Neural cell (in vitro differentiated cells): ENCODE data around the gene CHD2. TPM values are rescaled to one million over a fixed set of nuclear protein-coding genes. Genes with fewer than 3 reads are reported as not detected.

Experiments
- H2AFZ ChIP-seq: fragments of 200-600, 300-800 bp; sonication (generic), shearing (Covaris generic); 2 replicates; pipeline ENCODE4 v1.6.0; 2014; ENCODE audit warnings: low read depth, mild to moderate bottlenecking, antibody characterized with exemption, low read length, moderate library complexity
- H3F3A ChIP-seq: fragments of 200-600 bp; shearing (Covaris generic); 2 replicates; pipeline ENCODE4 v1.6.1; 2016; ENCODE audit warnings: mild to moderate bottlenecking, moderate library complexity, mixed read lengths, antibody characterized with exemption, low read length; ENCODE audit not compliant: insufficient read depth, poor library complexity, severe bottlenecking
- H3K27ac ChIP-seq: fragments of 200-600, 300-800 bp; sonication (generic), shearing (Covaris generic); 2 replicates; pipeline ENCODE4 v1.5.1; 2014; ENCODE audit warnings: mild to moderate bottlenecking, low read length, moderate library complexity
- H3K27me3 ChIP-seq: fragments of 300-800, 200-600 bp; sonication (generic), shearing (Covaris generic); 2 replicates; pipeline ENCODE4 v1.6.0; 2014; ENCODE audit warnings: mild to moderate bottlenecking, low read depth, low read length, moderate library complexity; ENCODE audit not compliant: insufficient read depth
- H3K36me3 ChIP-seq: fragments of 300-800, 200-600 bp; sonication (generic), shearing (Covaris generic); 2 replicates; pipeline ENCODE4 v1.5.1; 2014; ENCODE audit warnings: mild to moderate bottlenecking, antibody characterized with exemption, low read length, moderate library complexity; ENCODE audit not compliant: insufficient read depth
- H3K4me2 ChIP-seq: fragments of 300-800, 200-600 bp; sonication (generic), shearing (Covaris generic); 2 replicates; pipeline ENCODE4 v1.6.0; 2014; ENCODE audit warnings: mild to moderate bottlenecking, low read length
- H3K4me3 ChIP-seq: fragments of 300-800, 200-600 bp; sonication (generic), shearing (Covaris generic); 2 replicates; pipeline ENCODE4 v1.5.1; 2014; ENCODE audit warnings: mild to moderate bottlenecking, low read length, moderate library complexity
- H3K79me2 ChIP-seq: fragments of 200-600 bp; shearing (Covaris generic); replicated peaks from 2 replicates; pipeline ENCODE4 v1.6.0; 2014; ENCODE audit warnings: mild to moderate bottlenecking, low read length, moderate library complexity; ENCODE audit not compliant: insufficient read depth
- H3K9ac ChIP-seq: fragments of 300-800, 200-600 bp; sonication (generic), shearing (Covaris generic); 2 replicates; pipeline ENCODE4 v1.6.1; 2016; ENCODE audit warnings: mild to moderate bottlenecking, low read length, mixed read lengths
- H3K9me2 ChIP-seq: fragments of 200-600 bp; shearing (Covaris generic); 2 replicates; pipeline ENCODE4 v1.6.1; 2016; ENCODE audit warnings: mild to moderate bottlenecking, low read length, mixed read lengths; ENCODE audit not compliant: insufficient read depth
- H3K9me3 ChIP-seq: fragments of 200-600, 300-800 bp; sonication (generic), shearing (Covaris generic); 2 replicates; pipeline ENCODE4 v1.6.1; 2016; ENCODE audit warnings: mild to moderate bottlenecking, mixed run types, low read length, moderate library complexity, mixed read lengths
- H4K20me1 ChIP-seq: fragments of 200-600 bp; shearing (Covaris generic); 2 replicates; pipeline ENCODE4 v1.6.1; 2016; ENCODE audit warnings: mild to moderate bottlenecking, mixed run types; ENCODE audit not compliant: insufficient read depth
- CTCF ChIP-seq: fragments of 450-650 bp; IDR thresholded peaks from 2 replicates; pipeline ENCODE4 v1.5.1; 2014; ENCODE audit warnings: antibody characterized with exemption, mild to moderate bottlenecking, moderate library complexity; ENCODE audit not compliant: poor library complexity, severe bottlenecking
- EP300 ChIP-seq: fragments of 450-650 bp; conservative IDR thresholded peaks from 2 replicates; pipeline ENCODE4 v1.6.1; 2014; ENCODE audit warnings: antibody characterized with exemption, mild to moderate bottlenecking, moderate library complexity; ENCODE audit not compliant: poor library complexity, severe bottlenecking
- EZH2 ChIP-seq: fragments of 200-600, 300-800 bp; shearing (Covaris generic), sonication (generic); IDR thresholded peaks from 2 replicates; pipeline ENCODE4 v1.6.1; 2014; ENCODE audit warnings: antibody characterized with exemption, low read length, borderline replicate concordance, mild to moderate bottlenecking; ENCODE audit not compliant: insufficient read depth, poor library complexity, severe bottlenecking
- MXI1 ChIP-seq: fragments of 450-650 bp; conservative IDR thresholded peaks from 2 replicates; pipeline ENCODE4 v1.6.1; 2014; ENCODE audit warnings: antibody characterized with exemption, mild to moderate bottlenecking; ENCODE audit not compliant: poor library complexity, severe bottlenecking
- POLR2AphosphoS5 ChIP-seq: IDR thresholded peaks from 2 replicates; pipeline ENCODE4 v1.6.1; 2012
- RAD21 ChIP-seq: fragments of 450-650 bp; conservative IDR thresholded peaks from 2 replicates; pipeline ENCODE4 v1.6.1; 2014; ENCODE audit warnings: antibody characterized with exemption, mild to moderate bottlenecking, moderate library complexity
- REST ChIP-seq: IDR thresholded peaks from 2 replicates; pipeline ENCODE4 v1.6.1; 2012; ENCODE audit warnings: borderline replicate concordance
- SMC3 ChIP-seq: fragments of 450-650 bp; conservative IDR thresholded peaks from 2 replicates; pipeline ENCODE4 v1.6.1; 2014; ENCODE audit warnings: antibody characterized with exemption, mild to moderate bottlenecking, moderate library complexity; ENCODE audit not compliant: poor library complexity
- TAF1 ChIP-seq: IDR thresholded peaks from 2 replicates; pipeline ENCODE4 v1.6.1; 2012; ENCODE audit warnings: low read depth
- polyA plus RNA-seq: library from polyadenylated mRNA; depleted of rRNA; stranded (reverse); fragments of >200 nt; gene quantifications from 2 replicates; pipeline ENCODE4 v1.2.3, GENCODE V29; 2014

Gene CHD2
- polyA plus RNA-seq, 1 donor from 2014 or later = 113 TPM

GRCh38 chr15:92910451-92910850 is 10.3 kb downstream of the CHD2 start:
- Histone ChIP-seq H3K9me3 (no peaks in the 10 kb centered on the region), H3K9me2 (no peaks in the 10 kb centered on the region), H3K79me2 (peaks cover 98% of the 10 kb centered on the region), H2AFZ (no peak overlapping the region), H3K4me3 (no peak overlapping the region), H3K27ac (no peak overlapping the region), H3K9ac (no peak overlapping the region), H4K20me1 (no peaks in the 10 kb centered on the region), H3K36me3 (no peaks in the 10 kb centered on the region), H3K27me3 (no peaks in the 10 kb centered on the region), H3K4me2 (no peak overlapping the region), H3F3A (no peaks in the 10 kb centered on the region)
- TF ChIP-seq RAD21 = no peak
- no peak for TF ChIP-seq EZH2
- TF ChIP-seq CTCF = no peak
- no peak for TF ChIP-seq MXI1
- no peak for TF ChIP-seq SMC3
- no peak for TF ChIP-seq REST
- TF ChIP-seq EP300 = no peak

DNA sequence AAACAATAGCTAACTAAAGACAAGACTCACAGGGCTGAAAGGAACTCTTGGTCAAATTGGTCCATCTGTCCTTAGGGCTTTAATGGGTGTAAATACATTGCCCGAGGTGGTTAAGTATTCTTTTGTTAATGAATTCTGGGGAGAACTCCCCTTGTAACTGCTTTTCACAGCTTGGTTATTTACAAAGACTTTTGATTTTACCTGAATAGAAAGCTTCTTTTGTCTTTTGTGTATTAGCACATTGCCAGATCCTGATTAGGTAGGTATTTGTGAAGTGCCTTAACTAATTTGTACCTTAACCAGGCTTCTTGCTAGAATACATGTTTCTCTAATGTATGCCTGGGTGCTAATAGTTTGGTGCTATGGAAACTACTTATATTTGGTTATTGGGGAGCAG is 14.0 kb downstream of the CHD2 start:
- no peak overlapping the region for H3K4me2 ChIP-seq
- H3K79me2 ChIP-seq = peaks cover 96% of the 10 kb centered on the region
- H3K27ac ChIP-seq = peak overlapping the region; percentile 13
- no peaks in the 10 kb centered on the region for H3K27me3 ChIP-seq
- H3K9ac ChIP-seq = no peak overlapping the region
- H3F3A ChIP-seq = no peaks in the 10 kb centered on the region
- H2AFZ ChIP-seq = no peak overlapping the region
- no peaks in the 10 kb centered on the region for H3K36me3 ChIP-seq
- no peaks in the 10 kb centered on the region for H4K20me1 ChIP-seq
- no peaks in the 10 kb centered on the region for H3K9me2 ChIP-seq
- no peak overlapping the region for H3K4me3 ChIP-seq
- no peaks in the 10 kb centered on the region for H3K9me3 ChIP-seq
- TF ChIP-seq EP300 = no peak
- TF ChIP-seq POLR2AphosphoS5 = no peak
- no peak for TF ChIP-seq REST
- no peak for TF ChIP-seq MXI1
- TF ChIP-seq SMC3 = no peak
- TF ChIP-seq EZH2 = no peak
- TF ChIP-seq RAD21 = no peak
- no peak for TF ChIP-seq TAF1
- no peak for TF ChIP-seq CTCF
